Measurements from ENCODE around the gene SLC38A4. TPM values are rescaled to one million over a fixed set of nuclear protein-coding genes. Genes with fewer than 3 reads are reported as not detected.

The SLC38A4 gene
- total and polyA plus RNA-seq, 2 of the 8 experiments (the other 6 are each of a cell fraction or from before 2014, with no cell fraction given), result 6.7 to 15.4 TPM

DNA sequence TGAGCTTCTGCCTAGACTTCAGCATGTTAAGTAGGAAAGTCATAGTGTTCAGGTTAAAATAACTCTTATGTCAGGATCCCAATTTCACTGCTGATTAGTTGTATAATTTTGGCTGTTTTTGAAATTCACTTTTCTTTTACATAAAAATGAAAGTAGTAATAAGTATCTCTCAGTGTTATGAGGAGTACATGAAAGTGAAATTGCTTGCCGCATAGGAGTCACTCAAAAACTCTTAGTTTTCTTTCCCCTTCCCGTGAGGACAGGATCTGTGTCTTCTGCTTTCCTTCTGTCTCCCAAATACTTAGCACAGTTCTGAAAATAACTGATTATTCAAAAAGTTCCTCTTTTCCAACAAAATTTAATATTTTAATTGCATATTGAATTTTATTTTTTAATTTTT lies 100.5 kb downstream of the SLC38A4 start:
- Histone ChIP-seq H2AK5ac (ENCODE audit: low read depth, low read length) (no peak overlapping the region), H3K79me2 (ENCODE audit: control insufficient read depth in 1 of 2, insufficient read depth in 2 of 2, low read length in 2 of 2) (no peaks in the 10 kb centered on the region), H3K27ac (ENCODE audit: low read depth, low read length) (no peak overlapping the region), H3K23me2 (ENCODE audit: low read depth, low read length) (no peaks in the 10 kb centered on the region), H4K91ac (replicated peaks; ENCODE audit: insufficient read length, low read length) (no peak overlapping the region), H2BK12ac (ENCODE audit: low read depth, low read length) (no peak overlapping the region), H3K4ac (replicated peaks; ENCODE audit: insufficient read length, low read depth, low read length) (no peak overlapping the region), H4K20me1 (replicated peaks in 1 of 2; ENCODE audit: control insufficient read depth in 1 of 2, insufficient read depth in 2 of 2, low read length in 2 of 2) (no peaks in the 10 kb centered on the region), H3K4me3 (ENCODE audit: extremely low read depth in 1 of 4, insufficient read depth in 2 of 4, low read depth in 3 of 4, low read length in 4 of 4) (no peak overlapping the region), H3K36me3 (ENCODE audit: control insufficient read depth in 2 of 4, insufficient read depth in 4 of 4, low read length in 3 of 4) (no peaks in the 10 kb centered on the region), H4K5ac (ENCODE audit: insufficient read length, low read depth, low read length) (no peak overlapping the region), H3K79me1 (ENCODE audit: low read depth, low read length) (no peaks in the 10 kb centered on the region), H3K27me3 (replicated peaks in 1 of 4; ENCODE audit: control insufficient read depth in 3 of 4, extremely low read depth in 1 of 4, insufficient read depth in 3 of 4, low read length in 3 of 4) (no peaks in the 10 kb centered on the region), H2AFZ (ENCODE audit: low read length) (no peak overlapping the region), H4K8ac (ENCODE audit: extremely low read depth, insufficient read depth, low read length) (no peak overlapping the region), H3K4me2 (ENCODE audit: insufficient read depth in 1 of 2, low read depth in 2 of 2, low read length in 2 of 2) (no peak overlapping the region), H3K4me1 (replicated peaks in 1 of 4; ENCODE audit: control insufficient read depth in 3 of 4, insufficient read depth in 4 of 4, low read length in 3 of 4) (no peaks in the 10 kb centered on the region), H3K23ac (ENCODE audit: insufficient read length) (no peak overlapping the region), H3K18ac (ENCODE audit: extremely low read depth, low read length) (no peak overlapping the region), H3K9ac (replicated peaks in 1 of 4; ENCODE audit: extremely low read depth in 1 of 4, low read depth in 3 of 4, low read length in 3 of 4) (no peak overlapping the region), H2BK15ac (ENCODE audit: low read length) (no peak overlapping the region), H3K56ac (replicated peaks; ENCODE audit: insufficient read length, low read depth, low read length) (no peak overlapping the region), H2BK5ac (ENCODE audit: low read depth, low read length) (no peak overlapping the region), H3K14ac (ENCODE audit: insufficient read length) (no peak overlapping the region), H2BK120ac (replicated peaks; ENCODE audit: low read depth, low read length) (no peak overlapping the region), H2BK20ac (ENCODE audit: low read length) (no peak overlapping the region), H3K9me3 (ENCODE audit: insufficient read depth in 2 of 2, low read depth in 1 of 2, low read length in 1 of 2) (0 out of 4 replicates have a peak, but pooled peaks cover 0 to 6% of the 10 kb centered on the region in 2 experiments)
- WGBS, 2 experiments (ENCODE audit: extremely low coverage in 1 of 2, insufficient coverage in 1 of 2, insufficient read length in 1 of 2, insufficient replicate concordance in 2 of 2, low coverage in 1 of 2, low lambda C conversion rate in 2 of 2, missing lambda C conversion rate in 1 of 2), result 89% methylated on average over 2 of the region's 2 CpGs; no CpG with 5 or more reads in 1 of the 2 experiments
- POLR2A ChIA-PET (ENCODE audit: partially characterized antibody), result no interaction called here
- no peak for FAIRE-seq
- no peak for DNase-seq (ENCODE audit: low read depth in 1 of 2, low spot score in 2 of 2)
- CTCF ChIA-PET (ENCODE audit: partially characterized antibody), result no interaction called here
- TF ChIP-seq RFX5 (IDR thresholded peaks at IDR 0.05; ENCODE audit: borderline replicate concordance, low read depth, low read length), result no peak
- no peak for TF ChIP-seq RAD21 (IDR thresholded peaks at IDR 0.05 in 1 of 2, conservative IDR thresholded peaks at IDR 0.05 in 1 of 2; ENCODE audit: low read depth in 2 of 2, low read length in 2 of 2)
- no peak for TF ChIP-seq SUZ12 (IDR thresholded peaks at IDR 0.05; ENCODE audit: low read length)
- TF ChIP-seq HDAC2 (IDR thresholded peaks at IDR 0.05; ENCODE audit: borderline replicate concordance in 1 of 2, low read depth in 2 of 2, low read length in 2 of 2), result no peak
- TF ChIP-seq EP300 (IDR thresholded peaks at IDR 0.05; ENCODE audit: borderline replicate concordance in 1 of 2, low read depth in 2 of 2, low read length in 2 of 2), result no peak
- TF ChIP-seq TAF7 (optimal IDR thresholded peaks at IDR 0.05; ENCODE audit: borderline replicate concordance, low read depth, low read length), result no peak
- no peak for TF ChIP-seq SIRT6 (IDR thresholded peaks at IDR 0.05; ENCODE audit: low read length)
- no peak for TF ChIP-seq CBX8 (IDR thresholded peaks at IDR 0.05; ENCODE audit: borderline replicate concordance, low read depth, low read length)
- no peak for TF ChIP-seq POLR2A (IDR thresholded peaks at IDR 0.05; ENCODE audit: control extremely low read depth in 1 of 2, low read depth in 2 of 2, low read length in 2 of 2)
- TF ChIP-seq, protein P1, sequence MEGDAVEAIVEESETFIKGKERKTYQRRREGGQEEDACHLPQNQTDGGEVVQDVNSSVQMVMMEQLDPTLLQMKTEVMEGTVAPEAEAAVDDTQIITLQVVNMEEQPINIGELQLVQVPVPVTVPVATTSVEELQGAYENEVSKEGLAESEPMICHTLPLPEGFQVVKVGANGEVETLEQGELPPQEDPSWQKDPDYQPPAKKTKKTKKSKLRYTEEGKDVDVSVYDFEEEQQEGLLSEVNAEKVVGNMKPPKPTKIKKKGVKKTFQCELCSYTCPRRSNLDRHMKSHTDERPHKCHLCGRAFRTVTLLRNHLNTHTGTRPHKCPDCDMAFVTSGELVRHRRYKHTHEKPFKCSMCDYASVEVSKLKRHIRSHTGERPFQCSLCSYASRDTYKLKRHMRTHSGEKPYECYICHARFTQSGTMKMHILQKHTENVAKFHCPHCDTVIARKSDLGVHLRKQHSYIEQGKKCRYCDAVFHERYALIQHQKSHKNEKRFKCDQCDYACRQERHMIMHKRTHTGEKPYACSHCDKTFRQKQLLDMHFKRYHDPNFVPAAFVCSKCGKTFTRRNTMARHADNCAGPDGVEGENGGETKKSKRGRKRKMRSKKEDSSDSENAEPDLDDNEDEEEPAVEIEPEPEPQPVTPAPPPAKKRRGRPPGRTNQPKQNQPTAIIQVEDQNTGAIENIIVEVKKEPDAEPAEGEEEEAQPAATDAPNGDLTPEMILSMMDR (IDR thresholded peaks at IDR 0.05; ENCODE audit: control extremely low read depth in 1 of 3, insufficient read depth in 1 of 3, low read depth in 1 of 3, low read length in 3 of 3), result no peak
- no peak for TF ChIP-seq FOSL1 (IDR thresholded peaks at IDR 0.05; ENCODE audit: insufficient read depth, low read depth, low read length)
